ENCODE measurements around the gene ARNT2. TPM values are rescaled to one million over a fixed set of nuclear protein-coding genes. Genes with fewer than 3 reads are reported as not detected.
"Not testable (repeated sequence)": the region's sequence is repeated elsewhere in the genome, so short reads cannot be mapped to it uniquely, and the experiment has no call there.

Gene ARNT2
- total and polyA plus RNA-seq, 2 experiments from 2014 or later: 4.6 to 11.6 TPM

- H3K27ac ChIP-seq (ENCODE audit: low read depth): no peak overlapping the region
Observed at GRCh38 chr15:80509800-80510199, 105.6 kb downstream of the ARNT2 start.

GRCh38 chr15:80510985-80511384, 106.8 kb downstream of the ARNT2 start:
- H2AFZ ChIP-seq; H3K4me3 ChIP-seq; H3K4me2 ChIP-seq; H3F3A ChIP-seq (replicated peaks; ENCODE audit: low read depth); ATAC-seq; H3K4me3 Mint-ChIP-seq; H4K20me1 ChIP-seq (replicated peaks; ENCODE audit: insufficient read depth); H3K27ac ChIP-seq (ENCODE audit: low read depth); H3K4me1 ChIP-seq (ENCODE audit: insufficient read depth); DNase-seq (ENCODE audit: low spot score); H3K27me3 ChIP-seq (ENCODE audit: insufficient read depth); H3K9me3 Mint-ChIP-seq; H3K27me3 Mint-ChIP-seq (ENCODE audit: insufficient read depth, low read depth, poor library complexity); H3K27ac Mint-ChIP-seq; H3K79me2 ChIP-seq (replicated peaks; ENCODE audit: insufficient read depth); H3K36me3 ChIP-seq (ENCODE audit: insufficient read depth); H3K4me1 Mint-ChIP-seq: not testable (repeated sequence)
- peaks cover 17% of the 10 kb centered on the region; the same call in 1 of the 2 replicates for H3K9me2 ChIP-seq (ENCODE audit: insufficient read depth)
- H3K36me3 Mint-ChIP-seq (ENCODE audit: low read depth): peaks cover 13% of the 10 kb centered on the region; the same call in 2 of the 3 replicates

More at GRCh38 chr15:80509800-80510199, 105.6 kb downstream of the ARNT2 start:
- Histone ChIP-seq H3F3A (replicated peaks; ENCODE audit: low read depth) (no peaks in the 10 kb centered on the region), H4K20me1 (replicated peaks; ENCODE audit: insufficient read depth) (no peaks in the 10 kb centered on the region), H3K9me2 (ENCODE audit: insufficient read depth) (peaks cover 17% of the 10 kb centered on the region; the same call in 1 of the 2 replicates), H3K36me3 (ENCODE audit: insufficient read depth) (no peaks in the 10 kb centered on the region; the same call in 1 of the 2 replicates), H3K4me2 (no peak overlapping the region), H3K4me3 (no peak overlapping the region), H2AFZ (no peak overlapping the region), H3K79me2 (replicated peaks; ENCODE audit: insufficient read depth) (no peaks in the 10 kb centered on the region), H3K27me3 (ENCODE audit: insufficient read depth) (no peaks in the 10 kb centered on the region), H3K4me1 (ENCODE audit: insufficient read depth) (no peaks in the 10 kb centered on the region)
- peaks cover 2% of the 10 kb centered on the region for H3K27me3 Mint-ChIP-seq (ENCODE audit: insufficient read depth, low read depth, poor library complexity)
- H3K27ac Mint-ChIP-seq: no peak overlapping the region
- TF ChIP-seq CREB1 (CRISPR knock-in tag; IDR thresholded peaks at IDR 0.05; ENCODE audit: low read depth) (no peak), REST (IDR thresholded peaks at IDR 0.05; ENCODE audit: unreplicated experiment) (no peak), STAT1 (IDR thresholded peaks at IDR 0.05; ENCODE audit: unreplicated experiment) (no peak), NANOG (IDR thresholded peaks at IDR 0.05; ENCODE audit: borderline replicate concordance) (no peak), POLR2AphosphoS5 (IDR thresholded peaks at IDR 0.05; ENCODE audit: low read depth) (no peak), ZNF114 (CRISPR knock-in tag; IDR thresholded peaks at IDR 0.05) (no peak)
- DNase-seq (ENCODE audit: low spot score) (no peak), ATAC-seq (no peak)
- peaks cover 4% of the 10 kb centered on the region; the same call in 1 of the 3 replicates for H3K9me3 Mint-ChIP-seq
- no peak overlapping the region for H3K4me3 Mint-ChIP-seq
- H3K36me3 Mint-ChIP-seq (ENCODE audit: low read depth): peaks cover 9% of the 10 kb centered on the region; the same call in 2 of the 3 replicates
- H3K4me1 Mint-ChIP-seq: no peaks in the 10 kb centered on the region
